ENCODE data around the gene NR5A1.
A peak's percentile ranks its signal among the peaks of the same experiment; 100 is the strongest.

NR5A1 gene

GRCh38 chr9:124490004-124490403 lies 17.2 kb downstream of the NR5A1 start:
- in situ Hi-C loops (cut with HindIII; ENCODE audit: low pct_ligation_motif_present, low pct_unique_long_range_greater_than_20kb, low sequenced_read_pairs), result no loop called here
- DNase-seq, result no peak

- in situ Hi-C loops (cut with HindIII; ENCODE audit: low pct_ligation_motif_present, low pct_unique_long_range_greater_than_20kb, low sequenced_read_pairs), result no loop called here
- no peak for DNase-seq
These were observed 18.0 kb downstream of the NR5A1 start for GRCh38 chr9:124489222-124489621.

- in situ Hi-C loops (cut with HindIII; ENCODE audit: low pct_ligation_motif_present, low pct_unique_long_range_greater_than_20kb, low sequenced_read_pairs), result no loop called here
- no peak for DNase-seq
These were observed 18.5 kb downstream of the NR5A1 start for GRCh38 chr9:124488641-124489210.

- no peak for DNase-seq
- in situ Hi-C loops (cut with HindIII; ENCODE audit: low pct_ligation_motif_present, low pct_unique_long_range_greater_than_20kb, low sequenced_read_pairs), result no loop called here
These were observed 19.7 kb downstream of the NR5A1 start for GRCh38 chr9:124487260-124488182.

- DNase-seq, result no peak
- in situ Hi-C loops (cut with HindIII; ENCODE audit: low pct_ligation_motif_present, low pct_unique_long_range_greater_than_20kb, low sequenced_read_pairs), result no loop called here
These were observed 20.4 kb downstream of the NR5A1 start for GRCh38 chr9:124486778-124487259.

GRCh38 chr9:124485936-124486335 lies 21.3 kb downstream of the NR5A1 start:
- DNase-seq, result no peak
- in situ Hi-C loops (cut with HindIII; ENCODE audit: low pct_ligation_motif_present, low pct_unique_long_range_greater_than_20kb, low sequenced_read_pairs), result no loop called here

GRCh38 chr9:124485201-124485600 lies 22.0 kb downstream of the NR5A1 start:
- in situ Hi-C loops (cut with HindIII; ENCODE audit: low pct_ligation_motif_present, low pct_unique_long_range_greater_than_20kb, low sequenced_read_pairs), result no loop called here
- DNase-seq, result no peak

GRCh38 chr9:124483481-124483880 lies 23.7 kb downstream of the NR5A1 start:
- in situ Hi-C loops (cut with HindIII; ENCODE audit: low pct_ligation_motif_present, low pct_unique_long_range_greater_than_20kb, low sequenced_read_pairs), result no loop called here
- DNase-seq, result no peak

GRCh38 chr9:124482431-124483031 lies 24.7 kb downstream of the NR5A1 start:
- in situ Hi-C loops (cut with HindIII; ENCODE audit: low pct_ligation_motif_present, low pct_unique_long_range_greater_than_20kb, low sequenced_read_pairs), result no loop called here
- no peak for DNase-seq

GRCh38 chr9:124481115-124481514 lies 26.1 kb downstream of the NR5A1 start:
- in situ Hi-C loops (cut with HindIII; ENCODE audit: low pct_ligation_motif_present, low pct_unique_long_range_greater_than_20kb, low sequenced_read_pairs), result no loop called here
- DNase-seq, result no peak

- in situ Hi-C loops (cut with HindIII; ENCODE audit: low pct_ligation_motif_present, low pct_unique_long_range_greater_than_20kb, low sequenced_read_pairs), result no loop called here
- DNase-seq, result peak; percentile 32
These were observed 26.6 kb downstream of the NR5A1 start for GRCh38 chr9:124480621-124480981.

GRCh38 chr9:124479947-124480620 lies 27.1 kb downstream of the NR5A1 start:
- in situ Hi-C loops (cut with HindIII; ENCODE audit: low pct_ligation_motif_present, low pct_unique_long_range_greater_than_20kb, low sequenced_read_pairs), result no loop called here
- DNase-seq, result no peak

GRCh38 chr9:124479371-124479770 lies 27.8 kb downstream of the NR5A1 start:
- in situ Hi-C loops (cut with HindIII; ENCODE audit: low pct_ligation_motif_present, low pct_unique_long_range_greater_than_20kb, low sequenced_read_pairs), result no loop called here
- DNase-seq, result no peak

- in situ Hi-C loops (cut with HindIII; ENCODE audit: low pct_ligation_motif_present, low pct_unique_long_range_greater_than_20kb, low sequenced_read_pairs), result no loop called here
These were observed 28.8 kb downstream of the NR5A1 start for GRCh38 chr9:124478354-124478753.

GRCh38 chr9:124477648-124478285 lies 29.4 kb downstream of the NR5A1 start:
- DNase-seq, result no peak
- in situ Hi-C loops (cut with HindIII; ENCODE audit: low pct_ligation_motif_present, low pct_unique_long_range_greater_than_20kb, low sequenced_read_pairs), result no loop called here

More at GRCh38 chr9:124478354-124478753, 28.8 kb downstream of the NR5A1 start:
- DNase-seq, result no peak

GRCh38 chr9:124477211-124477647 lies 30.0 kb downstream of the NR5A1 start:
- DNase-seq, result no peak

GRCh38 chr9:124475868-124476690 lies 31.1 kb downstream of the NR5A1 start:
- in situ Hi-C loops (cut with HindIII; ENCODE audit: low pct_ligation_motif_present, low pct_unique_long_range_greater_than_20kb, low sequenced_read_pairs), result no loop called here
- DNase-seq, result no peak

More at GRCh38 chr9:124477211-124477647, 30.0 kb downstream of the NR5A1 start:
- in situ Hi-C loops (cut with HindIII; ENCODE audit: low pct_ligation_motif_present, low pct_unique_long_range_greater_than_20kb, low sequenced_read_pairs), result no loop called here
